Measurements from ENCODE around the gene C6orf89.

C6orf89 gene

DNA sequence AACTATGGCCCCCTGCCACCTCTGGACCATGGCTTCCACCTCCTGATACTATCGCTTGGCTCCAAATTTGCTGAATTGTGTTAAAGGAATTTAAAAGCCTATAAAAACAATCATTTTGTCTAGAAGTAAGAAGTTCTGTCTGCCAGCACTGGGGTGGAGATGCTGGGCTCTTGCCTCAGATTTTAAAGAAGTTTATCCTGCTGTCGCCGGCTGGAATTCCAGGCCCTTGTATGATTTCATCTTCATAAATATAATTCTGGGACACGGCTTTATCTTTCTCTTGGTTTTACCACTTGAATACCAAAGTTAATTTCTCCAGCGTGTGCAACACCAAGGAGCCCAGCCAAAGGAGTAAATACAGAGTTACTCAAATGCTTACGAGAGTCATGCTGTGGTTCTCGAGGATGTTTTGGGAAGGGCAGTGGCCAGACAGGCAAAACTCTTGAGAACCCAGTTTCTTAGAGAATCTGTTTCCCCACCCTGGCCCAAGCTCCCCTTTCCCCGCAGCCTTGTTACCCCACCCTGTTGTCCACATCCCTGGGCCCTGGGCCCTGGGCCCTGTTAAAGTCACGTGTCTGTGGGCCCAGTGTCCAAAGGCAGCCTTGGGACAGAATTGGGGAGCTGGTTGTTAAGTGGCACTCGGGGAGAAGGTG, 31.9 kb downstream of the C6orf89 start:
- no peak overlapping the region for H3K9ac ChIP-seq (ENCODE audit: low read depth, low read length)
- H3K27me3 ChIP-seq (ENCODE audit: control insufficient read depth, insufficient read depth, low read length) = no peaks in the 10 kb centered on the region
- H3K4me3 ChIP-seq (ENCODE audit: low read depth, low read length) = no peak overlapping the region
- H3K4me1 ChIP-seq (ENCODE audit: control insufficient read depth, insufficient read depth, low read length) = peaks cover 2% of the 10 kb centered on the region
- H3K36me3 ChIP-seq (ENCODE audit: control insufficient read depth, insufficient read depth, low read length) = no peaks in the 10 kb centered on the region
- H3K9me3 ChIP-seq (ENCODE audit: control insufficient read depth, insufficient read depth, low read length) = no peaks in the 10 kb centered on the region

DNA sequence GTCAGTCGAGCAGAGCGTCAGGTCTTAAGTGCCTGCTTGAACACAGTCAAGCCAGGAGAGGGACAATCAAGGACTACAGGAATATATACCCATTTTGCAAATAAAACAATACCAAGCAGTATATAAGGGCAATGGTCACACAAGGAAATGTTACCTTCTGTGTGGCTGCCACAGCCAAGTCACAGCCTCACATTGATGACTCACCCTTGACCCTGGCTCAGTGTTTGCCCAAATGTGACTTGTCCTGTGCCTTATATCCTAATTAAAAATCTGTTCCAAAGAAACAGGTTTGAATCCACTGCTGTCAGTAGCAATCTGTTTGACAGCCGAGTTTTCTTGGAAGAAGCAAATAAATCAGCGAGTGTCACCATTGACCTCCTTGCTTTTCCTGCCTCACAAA, 34.3 kb downstream of the C6orf89 start:
- H3K4me1 ChIP-seq (ENCODE audit: control insufficient read depth, insufficient read depth, low read length) = no peaks in the 10 kb centered on the region
- no peaks in the 10 kb centered on the region for H3K36me3 ChIP-seq (ENCODE audit: control insufficient read depth, insufficient read depth, low read length)
- no peaks in the 10 kb centered on the region for H3K27me3 ChIP-seq (ENCODE audit: control insufficient read depth, insufficient read depth, low read length)
- no peaks in the 10 kb centered on the region for H3K9me3 ChIP-seq (ENCODE audit: control insufficient read depth, insufficient read depth, low read length)
- no peak overlapping the region for H3K4me3 ChIP-seq (ENCODE audit: low read depth, low read length)
- H3K9ac ChIP-seq (ENCODE audit: low read depth, low read length) = no peak overlapping the region

DNA sequence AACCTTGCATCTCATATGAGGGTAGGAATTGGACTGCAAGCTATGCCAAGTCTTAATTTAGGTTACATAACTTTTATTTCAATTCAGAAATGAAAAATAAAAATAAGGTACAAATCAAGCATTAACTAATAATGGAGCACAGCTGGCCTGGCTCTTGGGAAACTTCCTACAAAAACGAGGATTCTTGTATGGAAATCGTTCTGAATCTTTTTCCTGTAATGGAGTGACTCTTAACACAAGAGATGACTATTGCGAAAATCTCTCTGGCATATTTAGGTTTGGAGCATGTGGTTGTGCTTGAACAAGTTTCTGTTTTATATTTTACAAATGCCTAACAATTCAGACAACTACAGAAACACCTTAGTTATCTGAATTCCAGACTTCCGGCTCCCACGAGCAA, 34.8 kb downstream of the C6orf89 start:
- no peaks in the 10 kb centered on the region for H3K4me1 ChIP-seq (ENCODE audit: control insufficient read depth, insufficient read depth, low read length)
- no peaks in the 10 kb centered on the region for H3K9me3 ChIP-seq (ENCODE audit: control insufficient read depth, insufficient read depth, low read length)
- no peaks in the 10 kb centered on the region for H3K36me3 ChIP-seq (ENCODE audit: control insufficient read depth, insufficient read depth, low read length)
- H3K4me3 ChIP-seq (ENCODE audit: low read depth, low read length) = no peak overlapping the region
- H3K9ac ChIP-seq (ENCODE audit: low read depth, low read length) = no peak overlapping the region
- H3K27me3 ChIP-seq (ENCODE audit: control insufficient read depth, insufficient read depth, low read length) = no peaks in the 10 kb centered on the region

DNA sequence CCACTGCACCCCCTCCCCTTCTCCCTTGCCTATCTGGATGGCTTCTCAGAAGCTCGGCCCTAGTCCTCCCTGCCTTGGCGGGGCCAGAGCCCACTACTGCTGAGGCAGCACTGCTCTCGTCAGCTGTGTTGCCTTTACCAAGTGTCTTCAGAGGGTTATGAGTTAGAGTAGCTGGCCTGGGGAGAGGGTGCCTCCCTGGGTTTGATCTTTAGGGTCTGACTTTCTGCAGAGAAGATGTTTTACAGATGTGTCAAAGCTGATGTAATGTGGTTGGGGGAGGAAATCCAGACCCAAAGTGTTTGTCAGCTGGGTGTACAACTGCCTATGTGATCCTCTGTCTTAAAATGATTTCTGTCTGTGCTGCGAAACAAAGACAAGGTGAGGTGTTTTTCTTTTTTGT, 38.4 kb downstream of the C6orf89 start:
- Histone ChIP-seq H3K4me1 (ENCODE audit: control insufficient read depth, insufficient read depth, low read length) (no peaks in the 10 kb centered on the region), H3K9ac (ENCODE audit: low read depth, low read length) (no peak overlapping the region), H3K27me3 (ENCODE audit: control insufficient read depth, insufficient read depth, low read length) (no peaks in the 10 kb centered on the region), H3K4me3 (ENCODE audit: low read depth, low read length) (no peak overlapping the region), H3K36me3 (ENCODE audit: control insufficient read depth, insufficient read depth, low read length) (no peaks in the 10 kb centered on the region), H3K9me3 (ENCODE audit: control insufficient read depth, insufficient read depth, low read length) (no peaks in the 10 kb centered on the region)

DNA sequence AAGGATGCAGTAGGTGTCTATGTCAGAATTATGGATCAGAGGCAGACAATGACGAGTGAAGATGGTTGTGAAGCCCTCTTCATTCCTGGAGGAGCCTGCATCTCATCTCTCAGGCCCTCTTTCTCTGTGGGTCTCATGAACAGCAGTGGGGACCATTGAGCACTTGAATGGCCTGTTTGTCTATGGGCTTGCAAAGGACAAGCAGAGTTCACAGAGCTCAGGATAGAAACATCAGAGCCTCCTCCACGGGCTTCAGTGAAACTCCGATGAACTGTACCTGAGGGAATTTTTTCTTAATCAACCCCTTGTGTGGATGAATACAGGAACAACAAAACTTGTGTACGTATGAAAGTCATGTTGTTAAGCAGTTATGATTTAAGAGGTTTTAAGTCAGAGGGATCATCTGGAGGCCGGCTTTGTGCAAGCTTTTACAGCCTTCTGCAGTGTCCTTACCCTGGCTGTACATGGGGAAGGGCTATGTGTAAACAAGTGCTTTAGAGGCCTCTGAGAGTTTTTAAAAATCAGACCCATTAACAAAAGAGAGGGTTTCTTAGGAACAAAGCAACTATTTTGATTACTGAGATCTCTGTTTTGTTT, 39.1 kb downstream of the C6orf89 start:
- Histone ChIP-seq H3K4me3 (ENCODE audit: low read depth, low read length) (no peak overlapping the region), H3K36me3 (ENCODE audit: control insufficient read depth, insufficient read depth, low read length) (no peaks in the 10 kb centered on the region), H3K27me3 (ENCODE audit: control insufficient read depth, insufficient read depth, low read length) (no peaks in the 10 kb centered on the region), H3K9me3 (ENCODE audit: control insufficient read depth, insufficient read depth, low read length) (no peaks in the 10 kb centered on the region), H3K9ac (ENCODE audit: low read depth, low read length) (no peak overlapping the region), H3K4me1 (ENCODE audit: control insufficient read depth, insufficient read depth, low read length) (no peaks in the 10 kb centered on the region)

DNA sequence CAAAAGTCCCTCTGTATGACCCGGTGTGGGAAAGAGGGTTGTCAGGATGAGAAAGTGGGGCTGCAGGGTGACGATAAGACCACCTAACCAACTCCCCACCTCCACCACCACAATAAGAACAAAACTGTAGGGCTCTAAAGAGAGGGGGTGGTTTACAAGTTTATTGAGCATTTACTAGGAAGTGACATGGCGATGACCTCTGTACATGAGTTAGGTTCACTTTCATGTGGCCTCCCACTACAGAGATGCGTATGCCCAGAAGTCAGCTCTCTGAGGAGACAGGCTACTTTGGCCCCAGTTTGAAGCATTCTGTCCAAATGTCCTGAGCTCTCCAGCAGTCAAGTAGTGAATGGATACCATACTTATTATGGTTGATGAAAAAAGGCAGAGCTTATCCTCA, 40.1 kb downstream of the C6orf89 start:
- H3K4me3 ChIP-seq (ENCODE audit: low read depth, low read length) = no peak overlapping the region
- H3K9me3 ChIP-seq (ENCODE audit: control insufficient read depth, insufficient read depth, low read length) = no peaks in the 10 kb centered on the region
- H3K4me1 ChIP-seq (ENCODE audit: control insufficient read depth, insufficient read depth, low read length) = no peaks in the 10 kb centered on the region
- H3K27me3 ChIP-seq (ENCODE audit: control insufficient read depth, insufficient read depth, low read length) = no peaks in the 10 kb centered on the region
- no peaks in the 10 kb centered on the region for H3K36me3 ChIP-seq (ENCODE audit: control insufficient read depth, insufficient read depth, low read length)
- no peak overlapping the region for H3K9ac ChIP-seq (ENCODE audit: low read depth, low read length)

DNA sequence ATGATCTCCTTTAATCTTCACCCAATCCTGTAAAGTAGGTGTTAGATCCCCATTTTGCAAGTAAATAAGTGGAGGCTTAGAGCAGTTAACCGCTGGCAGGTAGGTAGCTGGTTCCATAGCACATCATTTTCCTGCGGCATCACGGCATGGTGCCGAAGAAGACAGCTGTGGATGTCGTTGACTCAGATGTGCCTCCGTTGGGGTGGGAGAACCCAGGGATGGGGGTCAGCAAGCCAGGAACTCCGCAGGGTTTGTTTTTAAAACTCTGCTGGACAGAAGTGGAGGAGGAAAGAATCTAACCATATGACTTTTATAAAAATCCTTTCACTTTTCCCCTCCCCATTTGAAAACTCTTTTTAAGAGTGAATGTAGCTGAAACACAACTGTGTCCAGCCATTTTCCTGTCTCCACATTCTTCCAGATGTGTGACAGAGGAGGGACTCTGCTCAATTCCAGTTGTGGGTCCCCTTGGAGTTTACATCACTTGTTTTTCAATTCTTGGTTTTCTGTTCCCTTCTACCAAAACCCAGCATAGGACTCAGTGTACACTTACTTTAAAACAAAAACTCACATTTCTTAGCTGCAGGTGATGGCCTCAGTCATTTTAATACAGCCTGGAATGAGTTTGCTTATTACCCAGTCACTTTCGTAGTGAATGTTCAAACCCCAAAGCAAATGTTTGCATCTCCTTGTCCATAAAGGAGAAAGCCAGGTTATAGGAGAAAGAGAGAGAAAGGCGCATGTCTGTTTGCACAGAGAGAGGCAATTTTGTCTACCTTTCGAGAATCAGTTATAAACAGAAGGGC, 41.2 kb downstream of the C6orf89 start:
- Histone ChIP-seq H3K9ac (ENCODE audit: low read depth, low read length) (no peak overlapping the region), H3K36me3 (ENCODE audit: control insufficient read depth, insufficient read depth, low read length) (no peaks in the 10 kb centered on the region), H3K4me1 (ENCODE audit: control insufficient read depth, insufficient read depth, low read length) (no peaks in the 10 kb centered on the region), H3K27me3 (ENCODE audit: control insufficient read depth, insufficient read depth, low read length) (no peaks in the 10 kb centered on the region), H3K4me3 (ENCODE audit: low read depth, low read length) (no peak overlapping the region), H3K9me3 (ENCODE audit: control insufficient read depth, insufficient read depth, low read length) (no peaks in the 10 kb centered on the region)

DNA sequence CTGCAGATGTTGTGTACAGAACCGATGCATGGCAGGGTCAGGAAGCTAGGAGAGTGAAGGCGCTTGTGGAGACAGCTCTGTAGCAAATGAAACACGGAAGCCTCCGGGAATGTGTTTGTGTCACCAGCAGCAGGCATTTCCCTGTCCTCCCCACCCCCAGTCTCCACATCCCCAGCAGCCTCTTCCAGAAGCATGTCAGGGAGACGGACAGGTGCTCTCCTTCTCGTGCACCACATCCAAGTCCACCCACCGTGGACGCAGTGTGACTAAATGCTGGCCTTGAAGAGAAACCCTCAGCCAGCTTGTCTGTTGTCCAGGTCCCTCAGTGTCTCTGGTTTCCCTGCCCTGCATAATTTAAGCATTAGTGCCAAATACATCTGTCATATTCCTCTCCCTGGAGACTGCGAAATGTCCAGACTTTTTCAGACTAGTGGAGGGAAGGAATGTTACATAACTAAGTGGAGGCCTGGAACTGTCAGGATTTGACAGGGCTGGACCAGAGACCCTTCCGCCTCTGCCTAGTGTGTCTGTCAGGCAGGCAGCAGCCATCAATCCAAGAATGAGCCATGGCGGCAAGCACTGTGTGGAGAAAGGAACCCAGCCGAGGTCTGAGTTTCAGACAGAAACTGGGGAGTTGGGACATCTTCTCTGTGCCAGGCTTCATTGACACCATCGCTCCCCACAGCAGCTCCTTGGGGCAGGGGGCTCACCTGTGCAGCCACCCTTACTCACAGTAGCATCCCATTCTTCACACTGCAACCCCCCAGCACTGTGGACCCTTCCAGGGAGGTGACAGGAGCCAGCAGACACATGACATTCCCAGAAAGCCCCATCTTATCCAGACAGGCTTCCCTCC, 42.2 kb downstream of the C6orf89 start:
- Histone ChIP-seq H3K9ac (ENCODE audit: low read depth, low read length) (no peak overlapping the region), H3K27me3 (ENCODE audit: control insufficient read depth, insufficient read depth, low read length) (no peaks in the 10 kb centered on the region), H3K4me3 (ENCODE audit: low read depth, low read length) (no peak overlapping the region), H3K9me3 (ENCODE audit: control insufficient read depth, insufficient read depth, low read length) (no peaks in the 10 kb centered on the region), H3K4me1 (ENCODE audit: control insufficient read depth, insufficient read depth, low read length) (no peaks in the 10 kb centered on the region), H3K36me3 (ENCODE audit: control insufficient read depth, insufficient read depth, low read length) (no peaks in the 10 kb centered on the region)

DNA sequence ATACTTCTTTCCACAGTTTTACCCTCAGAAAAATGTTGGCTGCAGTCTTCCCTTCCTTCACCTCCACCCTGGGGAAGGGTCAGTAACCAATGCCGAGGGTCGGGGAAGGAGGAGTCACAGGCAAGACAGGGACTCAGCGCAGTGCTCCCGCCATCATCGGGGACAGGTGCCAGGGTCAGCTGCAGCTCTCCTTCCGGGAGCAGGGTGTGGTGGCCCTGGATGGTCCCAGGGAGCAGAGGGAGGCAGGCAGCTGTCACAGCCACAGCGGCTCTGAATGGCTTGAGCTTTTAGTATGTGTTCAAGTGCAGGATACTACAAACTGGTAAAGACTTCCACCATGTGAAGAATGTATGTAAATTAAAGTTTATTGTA, 42.8 kb downstream of the C6orf89 start:
- Histone ChIP-seq H3K4me1 (ENCODE audit: control insufficient read depth, insufficient read depth, low read length) (no peaks in the 10 kb centered on the region), H3K9me3 (ENCODE audit: control insufficient read depth, insufficient read depth, low read length) (no peaks in the 10 kb centered on the region), H3K9ac (ENCODE audit: low read depth, low read length) (no peak overlapping the region), H3K36me3 (ENCODE audit: control insufficient read depth, insufficient read depth, low read length) (no peaks in the 10 kb centered on the region), H3K4me3 (ENCODE audit: low read depth, low read length) (no peak overlapping the region), H3K27me3 (ENCODE audit: control insufficient read depth, insufficient read depth, low read length) (no peaks in the 10 kb centered on the region)

DNA sequence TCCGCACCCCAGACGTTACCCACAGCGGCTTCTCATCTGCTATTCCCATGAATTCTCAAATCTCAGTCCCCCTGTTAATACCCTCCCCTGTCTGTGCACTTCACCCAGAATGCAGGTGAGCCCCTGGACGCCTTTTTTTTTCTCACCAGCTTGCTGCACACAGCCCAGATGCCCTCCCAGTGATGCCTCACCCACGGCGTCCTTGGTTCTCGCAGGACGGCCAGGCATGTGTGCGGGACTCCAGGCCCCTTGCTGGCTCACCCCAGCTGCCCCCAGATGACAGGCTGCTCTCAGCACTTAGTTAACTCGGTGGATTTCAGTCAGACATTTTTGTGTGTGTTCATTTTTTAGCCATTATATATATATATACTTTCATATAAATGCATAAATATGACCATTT, 43.4 kb downstream of the C6orf89 start:
- H3K4me1 ChIP-seq (ENCODE audit: control insufficient read depth, insufficient read depth, low read length) = no peaks in the 10 kb centered on the region
- H3K4me3 ChIP-seq (ENCODE audit: low read depth, low read length) = no peak overlapping the region
- no peaks in the 10 kb centered on the region for H3K9me3 ChIP-seq (ENCODE audit: control insufficient read depth, insufficient read depth, low read length)
- no peaks in the 10 kb centered on the region for H3K27me3 ChIP-seq (ENCODE audit: control insufficient read depth, insufficient read depth, low read length)
- no peak overlapping the region for H3K9ac ChIP-seq (ENCODE audit: low read depth, low read length)
- H3K36me3 ChIP-seq (ENCODE audit: control insufficient read depth, insufficient read depth, low read length) = no peaks in the 10 kb centered on the region

DNA sequence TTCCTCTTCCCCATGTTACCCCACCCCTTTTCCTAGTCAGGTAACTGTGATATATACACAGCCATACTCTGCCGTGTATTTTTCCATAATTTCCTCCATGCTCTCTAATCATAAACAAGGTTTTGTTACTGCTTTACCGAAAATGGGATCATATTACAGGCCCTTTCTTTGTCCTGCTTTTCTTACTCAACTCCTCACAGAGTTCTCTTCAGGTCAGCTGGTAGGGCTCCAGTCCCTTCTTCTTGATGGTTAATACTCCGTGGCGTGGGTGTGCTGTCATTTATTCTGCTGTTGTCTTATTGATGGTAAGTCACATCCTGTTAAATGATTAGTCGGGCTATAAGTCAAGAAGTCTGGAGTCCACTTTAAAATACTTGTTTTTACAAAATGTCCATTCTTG, 43.9 kb downstream of the C6orf89 start:
- Histone ChIP-seq H3K27me3 (ENCODE audit: control insufficient read depth, insufficient read depth, low read length) (no peaks in the 10 kb centered on the region), H3K36me3 (ENCODE audit: control insufficient read depth, insufficient read depth, low read length) (no peaks in the 10 kb centered on the region), H3K4me3 (ENCODE audit: low read depth, low read length) (no peak overlapping the region), H3K9ac (ENCODE audit: low read depth, low read length) (no peak overlapping the region), H3K4me1 (ENCODE audit: control insufficient read depth, insufficient read depth, low read length) (no peaks in the 10 kb centered on the region), H3K9me3 (ENCODE audit: control insufficient read depth, insufficient read depth, low read length) (no peaks in the 10 kb centered on the region)

Data from iPS-15b (cell line).